PC-9 (cell line): ENCODE measurements around the gene SHC1. TPM values are rescaled to one million over a fixed set of nuclear protein-coding genes. Genes with fewer than 3 reads are reported as not detected.
A peak's percentile ranks its signal among the peaks of the same experiment; 100 is the strongest.

ENCODE experiments used
- BruUV-seq: library from RNA; stranded (reverse); fragments of 400-500 nt; replicated peaks from 2 replicates; lab custom pipeline; 2021; lab: Mats Ljungman, UMichigan
- CTCF ChIA-PET: fragments of 300-600 bp; sonication (Branson Sonifier 250); formaldehyde crosslinking; loops from one replicate; lab custom pipeline; 2022; ENCODE audit warnings: antibody characterized with exemption; lab: Charles Lee
- POLR2A ChIA-PET: fragments of 300-600 bp; sonication (Branson Sonifier 250); formaldehyde crosslinking; loops from one replicate; lab custom pipeline; 2022; ENCODE audit warnings: antibody characterized with exemption; ENCODE audit not compliant: unreplicated experiment; lab: Charles Lee
- DNase-seq, 2 experiments: peaks; one replicate each; pipeline versions ENCODE4 v3.0.0 to v3.0.0-alpha.2; 2015 to 2022; ENCODE audit warnings: mixed read lengths in 1 of 2
- H2AFZ ChIP-seq: fragments of 200-600 bp; sonication (generic); 2 replicates; pipeline ENCODE4 v1.8.1; 2017; ENCODE audit warnings: antibody characterized with exemption
- H3F3A ChIP-seq: fragments of 200-600 bp; sonication (generic); 2 replicates; pipeline ENCODE4 v1.8.1; 2017; ENCODE audit warnings: antibody characterized with exemption, mild to moderate bottlenecking, low read depth; ENCODE audit not compliant: insufficient read depth
- H3K27ac ChIP-seq: fragments of 200-600 bp; sonication (generic); 2 replicates; pipeline ENCODE4 v1.6.1; 2016; ENCODE audit warnings: mixed run types
- H3K27me3 ChIP-seq: fragments of 200-600 bp; sonication (generic); 2 replicates; pipeline ENCODE4 v1.6.1; 2016; ENCODE audit warnings: low read depth, mixed run types; ENCODE audit not compliant: insufficient read depth
- H3K36me3 ChIP-seq: fragments of 200-600 bp; sonication (generic); 2 replicates; pipeline ENCODE4 v1.6.1; 2016; ENCODE audit warnings: low read depth, mixed run types
- H3K4me1 ChIP-seq: fragments of 200-600 bp; sonication (generic); replicated peaks from 2 replicates; pipeline ENCODE4 v1.6.1; 2016; ENCODE audit warnings: mixed run types; ENCODE audit not compliant: insufficient read depth
- H3K4me2 ChIP-seq: fragments of 200-600 bp; sonication (generic); 2 replicates; pipeline ENCODE4 v1.6.1; 2017; ENCODE audit warnings: mixed run types
- H3K4me3 ChIP-seq: fragments of 200-600 bp; sonication (generic); 2 replicates; pipeline ENCODE4 v1.6.1; 2016; ENCODE audit warnings: mixed run types
- H3K79me2 ChIP-seq: fragments of 200-600 bp; sonication (generic); 2 replicates; pipeline ENCODE4 v1.6.1; 2017; ENCODE audit warnings: low read depth, mixed run types
- H3K9me2 ChIP-seq: fragments of 200-600 bp; sonication (generic); 2 replicates; pipeline ENCODE4 v1.8.1; 2017; ENCODE audit warnings: mild to moderate bottlenecking; ENCODE audit not compliant: insufficient read depth
- H3K9me3 ChIP-seq: fragments of 200-600 bp; sonication (generic); 2 replicates; pipeline ENCODE4 v1.8.1; 2016; ENCODE audit warnings: low read depth; ENCODE audit not compliant: insufficient read depth
- H4K20me1 ChIP-seq: fragments of 200-600 bp; sonication (generic); 2 replicates; pipeline ENCODE4 v1.8.1; 2017; ENCODE audit not compliant: insufficient read depth
- EZH2 ChIP-seq: fragments of 200-600 bp; sonication (generic); IDR thresholded peaks from 2 replicates; pipeline ENCODE4 v1.8.0; 2017; ENCODE audit warnings: antibody characterized with exemption, low read depth
- intact Hi-C: fragments of 100-400 bp; cut with micrococcal nuclease; formaldehyde crosslinking; loops from one replicate; pipeline ENCODE4 v1.10.0; 2022; ENCODE audit not compliant: unreplicated experiment
- total RNA-seq: library from RNA; stranded (reverse); gene quantifications from 2 replicates; pipeline ENCODE4 v1.2.3, GENCODE V29; 2021
- TF ChIP-seq, protein P1 (sequence below): fragments of 200-600 bp; sonication (generic); conservative IDR thresholded peaks from 2 replicates; pipeline ENCODE4 v1.6.1; 2017; ENCODE audit warnings: mixed run types, antibody characterized with exemption, mild to moderate bottlenecking, moderate library complexity

The SHC1 gene
- total RNA-seq, 1 experiment from 2014 or later = 210 TPM

DNA sequence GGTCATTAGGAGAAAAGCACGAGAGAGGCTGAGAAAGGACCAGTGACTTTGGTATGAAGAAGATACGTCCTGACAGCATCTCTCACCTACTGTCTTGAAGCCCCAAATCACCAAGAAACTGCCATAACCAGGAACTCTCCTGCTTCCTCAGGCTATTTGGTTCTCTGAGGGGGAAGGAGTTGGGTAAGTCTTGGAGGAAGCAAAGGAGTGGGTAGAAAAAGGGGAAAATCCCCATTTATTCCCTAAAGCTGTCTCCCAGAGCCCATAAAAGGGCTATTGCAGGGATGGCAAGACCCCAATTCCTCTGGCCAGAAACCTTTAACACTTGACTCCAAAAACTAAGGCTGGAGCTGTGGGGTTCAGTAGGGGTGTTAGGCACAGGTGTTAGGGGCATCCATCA, 12.5 kb downstream of the SHC1 start:
- no TSS peak for BruUV-seq
- Histone ChIP-seq H4K20me1 (no peaks in the 10 kb centered on the region), H3K79me2 (peaks cover 12% of the 10 kb centered on the region), H3K9me2 (no peaks in the 10 kb centered on the region), H3K27me3 (no peaks in the 10 kb centered on the region), H3K36me3 (no peaks in the 10 kb centered on the region), H3K4me2 (no peak overlapping the region), H3K4me3 (no peak overlapping the region), H3K27ac (no peak overlapping the region), H2AFZ (no peak overlapping the region), H3F3A (peaks cover 26% of the 10 kb centered on the region), H3K9me3 (no peaks in the 10 kb centered on the region), H3K4me1 (peaks cover 22% of the 10 kb centered on the region)
- no peak for DNase-seq
- POLR2A ChIA-PET = interaction anchor here (0.6 kb wide), 1 partner anchor 75 kb away, joined by 3 read pairs; no protein-coding TSS in a partner anchor
- intact Hi-C loops = no loop called here
- CTCF ChIA-PET = interaction anchor here (0.6 kb wide), 1 partner anchor 37 kb away, joined by 4 read pairs; no protein-coding TSS in a partner anchor
- TF ChIP-seq, protein P1, sequence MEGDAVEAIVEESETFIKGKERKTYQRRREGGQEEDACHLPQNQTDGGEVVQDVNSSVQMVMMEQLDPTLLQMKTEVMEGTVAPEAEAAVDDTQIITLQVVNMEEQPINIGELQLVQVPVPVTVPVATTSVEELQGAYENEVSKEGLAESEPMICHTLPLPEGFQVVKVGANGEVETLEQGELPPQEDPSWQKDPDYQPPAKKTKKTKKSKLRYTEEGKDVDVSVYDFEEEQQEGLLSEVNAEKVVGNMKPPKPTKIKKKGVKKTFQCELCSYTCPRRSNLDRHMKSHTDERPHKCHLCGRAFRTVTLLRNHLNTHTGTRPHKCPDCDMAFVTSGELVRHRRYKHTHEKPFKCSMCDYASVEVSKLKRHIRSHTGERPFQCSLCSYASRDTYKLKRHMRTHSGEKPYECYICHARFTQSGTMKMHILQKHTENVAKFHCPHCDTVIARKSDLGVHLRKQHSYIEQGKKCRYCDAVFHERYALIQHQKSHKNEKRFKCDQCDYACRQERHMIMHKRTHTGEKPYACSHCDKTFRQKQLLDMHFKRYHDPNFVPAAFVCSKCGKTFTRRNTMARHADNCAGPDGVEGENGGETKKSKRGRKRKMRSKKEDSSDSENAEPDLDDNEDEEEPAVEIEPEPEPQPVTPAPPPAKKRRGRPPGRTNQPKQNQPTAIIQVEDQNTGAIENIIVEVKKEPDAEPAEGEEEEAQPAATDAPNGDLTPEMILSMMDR = no peak
- TF ChIP-seq EZH2 = no peak

DNA sequence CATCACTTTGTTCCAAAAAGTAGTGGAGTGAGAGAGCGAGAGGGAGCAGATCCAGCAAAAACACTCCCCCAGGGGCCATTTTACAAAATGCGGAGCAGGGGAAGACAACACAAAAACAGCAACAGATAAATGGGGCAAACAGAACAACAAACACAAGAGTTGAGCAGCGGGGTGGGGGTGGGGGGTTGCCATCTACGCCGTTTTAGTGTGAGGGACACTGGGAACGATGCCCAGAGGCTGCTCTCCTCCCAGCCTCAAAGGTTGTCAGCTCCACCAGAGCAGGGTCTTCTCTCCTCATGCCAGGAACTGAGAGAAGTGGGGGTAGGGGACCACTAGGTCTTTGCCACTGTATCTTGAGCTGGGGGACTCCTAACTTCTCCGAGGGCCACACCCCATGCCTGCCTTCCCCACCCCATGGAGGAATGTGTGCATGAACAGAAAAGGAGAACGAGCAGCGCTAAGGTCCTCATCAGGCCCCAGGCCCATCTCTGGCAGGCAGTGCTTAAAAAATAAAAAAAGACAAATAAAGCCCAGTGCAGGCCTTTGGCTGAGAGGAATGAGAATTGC, 13.4 kb downstream of the SHC1 start:
- Histone ChIP-seq H3K4me3 (no peak overlapping the region), H2AFZ (no peak overlapping the region), H4K20me1 (no peaks in the 10 kb centered on the region), H3K36me3 (no peaks in the 10 kb centered on the region), H3K79me2 (peaks cover 12% of the 10 kb centered on the region), H3K4me2 (no peak overlapping the region), H3K4me1 (peaks cover 14% of the 10 kb centered on the region), H3K9me3 (no peaks in the 10 kb centered on the region), H3K27ac (no peak overlapping the region), H3K9me2 (no peaks in the 10 kb centered on the region), H3K27me3 (no peaks in the 10 kb centered on the region), H3F3A (peaks cover 22% of the 10 kb centered on the region)
- TF ChIP-seq EZH2 = no peak
- TF ChIP-seq, protein P1 = no peak
- no TSS peak for BruUV-seq
- no peak for DNase-seq
- intact Hi-C loops = no loop called here
- ChIA-PET POLR2A (interaction anchor here (0.6 kb wide), 1 partner anchor 29 kb away, joined by 3 read pairs; no protein-coding TSS in a partner anchor), CTCF (no interaction called here)

DNA sequence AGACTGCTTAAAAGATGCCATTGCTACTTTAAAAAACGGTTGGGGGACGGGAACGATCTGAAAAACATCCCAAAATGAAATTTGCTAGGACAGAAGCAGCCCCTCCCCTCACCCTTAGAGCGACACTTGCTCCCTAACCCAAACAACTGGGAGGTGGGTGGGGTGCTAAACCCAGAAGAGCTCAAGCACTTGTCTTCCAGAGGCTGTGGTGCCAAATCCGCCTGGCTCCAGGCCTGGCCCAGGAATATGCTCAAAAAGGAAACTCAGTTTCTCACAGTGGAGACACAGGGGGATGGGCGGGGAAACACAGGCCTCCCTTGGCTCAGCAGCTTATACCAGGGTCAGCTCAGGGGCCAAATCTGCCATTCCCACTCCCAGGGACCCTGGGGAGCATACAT, 14.0 kb downstream of the SHC1 start:
- Histone ChIP-seq H3K9me2 (no peaks in the 10 kb centered on the region), H3K4me3 (peak overlapping the region; percentile 75; the same call in 1 of the 2 replicates), H3F3A (peaks cover 19% of the 10 kb centered on the region), H4K20me1 (no peaks in the 10 kb centered on the region), H3K27ac (no peak overlapping the region), H3K36me3 (no peaks in the 10 kb centered on the region), H3K9me3 (no peaks in the 10 kb centered on the region), H2AFZ (0 out of 2 replicates have a peak overlapping the region, but pooled peaks have one; percentile 76), H3K79me2 (peaks cover 12% of the 10 kb centered on the region), H3K27me3 (no peaks in the 10 kb centered on the region), H3K4me2 (peak overlapping the region; percentile 91), H3K4me1 (peaks cover 14% of the 10 kb centered on the region)
- ChIA-PET CTCF (interaction anchor here (0.9 kb wide), 1 partner anchor 397 kb away, joined by 4 read pairs; no protein-coding TSS in a partner anchor), POLR2A (interaction anchor here (0.7 to 1.3 kb wide), 3 partner anchors 14 to 19 kb away, joined by 4 to 7 read pairs (median 4); partner anchors contain the start of gene SHC1)
- intact Hi-C loops = loop anchor here (1.0 kb wide), 1 partner anchor 17 kb away; no protein-coding TSS in a partner anchor
- TF ChIP-seq EZH2 = no peak
- TF ChIP-seq, protein P1 = no peak
- no peak for DNase-seq
- BruUV-seq = no TSS peak
